ENCODE results near the gene CD7.

GRCh38 chr17:82328141-82328993, 11.0 kb upstream of the CD7 start:
- no peak for TF ChIP-seq CTCF (IDR thresholded peaks at IDR 0.05; ENCODE audit: low read depth, low read length, poor library complexity, severe bottlenecking)
- TF ChIP-seq EZH2phosphoT487 (IDR thresholded peaks at IDR 0.05; ENCODE audit: borderline replicate concordance, low read length), result no peak

All from DOHH2 (cell line).